Measurements from ENCODE around the gene CPLX3.

Gene CPLX3

GRCh38 chr15:74842581-74843444 is 16.4 kb downstream of the CPLX3 start, which contains the start of gene ULK3:
TSS of gene ULK3 (minus strand) at chr15:74843156. CDS start at chr15:74843105, 51 bp downstream.
- peak; percentile 69 for TF ChIP-seq CTCF (IDR thresholded peaks at IDR 0.05)

GRCh38 chr15:74843445-74843828 is 17.0 kb downstream of the CPLX3 start:
- TF ChIP-seq CTCF (IDR thresholded peaks at IDR 0.05), result no peak

- no peak for TF ChIP-seq CTCF (IDR thresholded peaks at IDR 0.05)
Observed at GRCh38 chr15:74843891-74844299, 17.5 kb downstream of the CPLX3 start.

GRCh38 chr15:74844319-74845207 is 18.1 kb downstream of the CPLX3 start:
- no peak for TF ChIP-seq CTCF (IDR thresholded peaks at IDR 0.05)

- no peak for TF ChIP-seq CTCF (IDR thresholded peaks at IDR 0.05)
Observed at GRCh38 chr15:74845208-74845568, 18.8 kb downstream of the CPLX3 start.

GRCh38 chr15:74845581-74845980 is 19.2 kb downstream of the CPLX3 start:
- no peak for TF ChIP-seq CTCF (IDR thresholded peaks at IDR 0.05)

GRCh38 chr15:74847432-74847831 is 21.0 kb downstream of the CPLX3 start:
- no peak for TF ChIP-seq CTCF (IDR thresholded peaks at IDR 0.05)
